H1 (cell line): ENCODE data around the gene WNT11. TPM values are rescaled to one million over a fixed set of nuclear protein-coding genes. Genes with fewer than 3 reads are reported as not detected.

Experiments
- EP300 ChIP-seq, 2 experiments: IDR thresholded peaks; 1 replicate in 1 of 2; 2 replicates in 1 of 2; pipeline ENCODE4 v1.6.1; 2011 to 2012; ENCODE audit warnings: low read depth in 2 of 2, low read length in 2 of 2, mild to moderate bottlenecking in 2 of 2, borderline replicate concordance in 1 of 2, inconsistent platforms in 1 of 2, moderate library complexity in 1 of 2
- JUN ChIP-seq: IDR thresholded peaks from 2 replicates; pipeline ENCODE4 v1.6.1; 2011; ENCODE audit warnings: low read depth, mild to moderate bottlenecking, improper control_type of control experiment, low read length
- JUND ChIP-seq: IDR thresholded peaks from 2 replicates; pipeline ENCODE4 v1.6.1; 2011; ENCODE audit warnings: mild to moderate bottlenecking, improper control_type of control experiment, low read length
- SIN3A ChIP-seq, 2 experiments: IDR thresholded peaks in 1 of 2; conservative IDR thresholded peaks in 1 of 2; 2 replicates each; pipeline ENCODE4 v1.6.1; 2011 to 2012; ENCODE audit warnings: low read length in 2 of 2, improper control_type of control experiment in 1 of 2, low read depth in 1 of 2, mild to moderate bottlenecking in 1 of 2
- TAF1 ChIP-seq: IDR thresholded peaks from 2 replicates; pipeline ENCODE4 v1.6.1; 2011; ENCODE audit warnings: mild to moderate bottlenecking, low read depth, low read length
- polyA plus RNA-seq, 7 experiments: library from polyadenylated mRNA; depleted of rRNA in 3 of 7; stranded (reverse) in 5 of 7; unstranded in 2 of 7; fragments of >200 nt in 5 of 7; fragments of 200-250 nt in 2 of 7; gene quantifications; 1 replicate in 5 of 7; 2 replicates in 1 of 7; 4 replicates in 1 of 7; pipeline versions ENCODE4 v1.2.1 to v1.2.3, GENCODE V29; 2011 to 2013; ENCODE audit warnings: missing spikeins in 2 of 7, mixed read lengths in 2 of 7
- total RNA-seq: library from RNA; stranded (reverse); fragmentation: NEBNext Ultra II Directional; extraction: Animal tissue kit (Norgen Biotek cat#: 25700); gene quantifications from 2 replicates; pipeline ENCODE4 v1.2.1, GENCODE V29; 2021
- TF ChIP-seq, protein P1 (sequence below): IDR thresholded peaks from 2 replicates; pipeline ENCODE4 v1.6.1; 2011; ENCODE audit warnings: low read length, improper control_type of control experiment

WNT11 gene
- total and polyA plus RNA-seq, 2 of the 8 experiments (the other 6 are each of a cell fraction or from before 2014, with no cell fraction given), result 0.11 to 0.45 TPM

DNA sequence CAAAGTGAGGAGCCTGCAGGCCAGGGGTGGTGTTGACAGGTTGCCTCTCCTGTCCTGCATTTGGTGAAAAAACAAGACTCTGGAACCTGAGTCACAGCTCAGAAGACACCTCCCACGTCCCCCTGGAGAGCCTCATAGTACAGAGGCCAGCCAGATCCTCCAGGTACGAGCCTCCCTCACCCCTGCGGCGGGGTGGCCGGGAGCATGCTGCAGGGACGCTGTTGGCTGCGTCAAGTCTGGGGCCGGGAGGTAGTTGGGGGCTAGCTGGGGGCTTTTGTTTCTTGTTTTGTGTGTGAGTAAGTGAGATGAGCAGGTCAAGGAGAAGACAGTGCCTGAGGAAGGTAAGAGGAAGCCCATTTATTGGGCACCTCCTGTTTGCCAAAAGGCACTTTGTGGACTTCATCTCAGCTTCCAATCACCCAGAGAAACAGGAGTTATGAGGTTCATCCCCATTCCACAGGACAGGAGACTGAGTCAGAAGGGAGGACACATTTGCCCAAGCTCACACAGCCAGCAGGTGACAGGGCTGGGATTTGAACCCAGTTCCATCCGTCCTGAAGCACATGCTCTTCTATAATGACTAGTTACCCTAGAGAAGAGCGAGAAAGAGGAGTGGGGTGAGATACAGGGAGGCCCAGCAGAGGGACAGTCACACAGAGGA is 18.3 kb upstream of the WNT11 start (continued):
- no peak for TF ChIP-seq SIN3A (conservative IDR thresholded peaks at IDR 0.05 in 1 of 2, IDR thresholded peaks at IDR 0.05 in 1 of 2; ENCODE audit: low read depth in 1 of 2, low read length in 2 of 2)
- no peak for TF ChIP-seq EP300 (IDR thresholded peaks at IDR 0.05; ENCODE audit: borderline replicate concordance in 1 of 2, low read depth in 2 of 2, low read length in 2 of 2)
- TF ChIP-seq JUN, result no peak
- TF ChIP-seq, protein P1, sequence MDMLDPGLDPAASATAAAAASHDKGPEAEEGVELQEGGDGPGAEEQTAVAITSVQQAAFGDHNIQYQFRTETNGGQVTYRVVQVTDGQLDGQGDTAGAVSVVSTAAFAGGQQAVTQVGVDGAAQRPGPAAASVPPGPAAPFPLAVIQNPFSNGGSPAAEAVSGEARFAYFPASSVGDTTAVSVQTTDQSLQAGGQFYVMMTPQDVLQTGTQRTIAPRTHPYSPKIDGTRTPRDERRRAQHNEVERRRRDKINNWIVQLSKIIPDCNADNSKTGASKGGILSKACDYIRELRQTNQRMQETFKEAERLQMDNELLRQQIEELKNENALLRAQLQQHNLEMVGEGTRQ, result no peak
- TF ChIP-seq TAF1, result no peak
- no peak for TF ChIP-seq JUND
